Prostate gland (tissue), 2 donors: Measurements from ENCODE around the gene RPL7L1.

Experiments
- CTCF ChIP-seq, 4 experiments: fragments of 200-600 bp in 2 of 4; fragments of 450-650 bp in 2 of 4; sonication (generic) in 2 of 4; IDR thresholded peaks; 1 replicate in 3 of 4; 2 replicates in 1 of 4; pipeline ENCODE4 v1.5.1; 2016 to 2019; ENCODE audit warnings: antibody characterized with exemption in 4 of 4, mild to moderate bottlenecking in 2 of 4, moderate library complexity in 2 of 4
- POLR2A ChIP-seq: fragments of 450-650 bp; IDR thresholded peaks from one replicate; pipeline ENCODE4 v1.6.1; 2016; ENCODE audit warnings: antibody characterized with exemption, mild to moderate bottlenecking
- POLR2AphosphoS5 ChIP-seq: sonication (generic); formaldehyde crosslinking; IDR thresholded peaks from one replicate; pipeline ENCODE4 v1.6.1; 2017; ENCODE audit warnings: antibody characterized with exemption

- TF ChIP-seq POLR2A: no peak
- TF ChIP-seq CTCF (IDR thresholded peaks at IDR 0.05): no peak
- no peak for TF ChIP-seq POLR2AphosphoS5
These were observed 6.3 kb downstream of the RPL7L1 start for GRCh38 chr6:42885702-42886101.
